Transverse colon (tissue), 4 donors: ENCODE data around the gene ZBTB8OS.

ENCODE experiments used
- CTCF ChIP-seq, 5 experiments: fragments of 200-600 bp in 3 of 5; fragments of 450-650 bp in 2 of 5; sonication (generic) in 3 of 5; IDR thresholded peaks; 1 replicate in 2 of 5; 2 replicates in 3 of 5; pipeline ENCODE4 v1.5.1; 2016 to 2017; ENCODE audit warnings: antibody characterized with exemption in 5 of 5, inconsistent platforms in 3 of 5, mild to moderate bottlenecking in 2 of 5, moderate library complexity in 1 of 5
- EP300 ChIP-seq: sonication (generic); formaldehyde crosslinking; IDR thresholded peaks from one replicate; pipeline ENCODE4 v1.6.1; 2017; ENCODE audit warnings: antibody characterized with exemption, low read depth
- POLR2A ChIP-seq: fragments of 450-650 bp; IDR thresholded peaks from one replicate; pipeline ENCODE4 v1.6.1; 2016; ENCODE audit warnings: antibody characterized with exemption, mild to moderate bottlenecking, moderate library complexity
- POLR2AphosphoS5 ChIP-seq, 3 donors: sonication (generic); formaldehyde crosslinking; IDR thresholded peaks; one replicate each; pipeline ENCODE4 v1.6.1; 2016; ENCODE audit warnings: antibody characterized with exemption in 3 of 3

DNA sequence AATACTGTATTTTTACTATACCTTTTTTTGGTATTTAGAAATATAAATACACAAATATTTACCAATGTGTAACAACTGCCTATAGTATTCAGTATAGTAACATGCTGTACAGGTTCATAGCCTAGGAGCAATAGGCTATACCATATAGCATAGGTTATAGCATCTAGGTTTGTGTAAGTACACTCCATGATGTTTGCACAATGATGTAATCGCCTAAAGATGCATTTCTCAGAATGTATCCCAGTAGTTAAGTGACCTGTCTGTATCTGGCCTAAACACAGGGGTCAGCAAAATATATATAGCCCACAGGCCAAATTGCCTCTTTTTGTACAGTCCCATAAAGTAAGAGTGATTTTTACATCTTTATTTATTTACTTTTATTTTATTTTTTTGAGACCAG, 24.2 kb downstream of the ZBTB8OS start:
- TF ChIP-seq CTCF (IDR thresholded peaks at IDR 0.05) (no peak), POLR2AphosphoS5 (IDR thresholded peaks at IDR 0.05) (no peak), POLR2A (no peak), EP300 (no peak)
